Tibial artery (tissue), 4 donors: Measurements from ENCODE around the gene IL15.
"Not testable (repeated sequence)": the region's sequence is repeated elsewhere in the genome, so short reads cannot be mapped to it uniquely, and the experiment has no call there.

ENCODE experiments used
- DNase-seq, 2 donors: peaks; one replicate each; pipeline ENCODE4 v3.0.0-alpha.2; 2019
- H3K27ac ChIP-seq, 2 donors: fragments of 200-600 bp; sonication (generic) in 1 of 2; 1 replicate in 1 of 2; 2 replicates in 1 of 2; pipeline ENCODE4 v1.5.1; 2018 to 2019; ENCODE audit warnings: mild to moderate bottlenecking in 1 of 2
- H3K27me3 ChIP-seq, 2 donors: fragments of 200-600 bp; sonication (generic) in 1 of 2; one replicate each; pipeline versions ENCODE4 v1.5.1 to v1.6.0; 2016 to 2019
- H3K36me3 ChIP-seq, 3 donors: fragments of 200-600 bp; sonication (generic) in 2 of 3; one replicate each; pipeline ENCODE4 v1.5.1; 2016 to 2019; ENCODE audit warnings: mild to moderate bottlenecking in 2 of 3
- H3K4me1 ChIP-seq, 4 donors: fragments of 200-600 bp; sonication (generic) in 2 of 4; 1 replicate in 3 of 4; 2 replicates in 1 of 4; pipeline ENCODE4 v1.5.1; 2016 to 2019
- H3K4me3 ChIP-seq, 2 donors: fragments of 200-600 bp; sonication (generic) in 1 of 2; 1 replicate in 1 of 2; 2 replicates in 1 of 2; pipeline ENCODE4 v1.5.1; 2018 to 2019; ENCODE audit warnings: mild to moderate bottlenecking in 2 of 2
- H3K9me3 ChIP-seq, 3 donors: fragments of 200-600 bp; sonication (generic) in 1 of 3; one replicate each; pipeline ENCODE4 v1.5.1; 2016 to 2019
- CTCF ChIP-seq, 2 experiments: fragments of 200-600 bp in 1 of 2; fragments of 450-650 bp in 1 of 2; IDR thresholded peaks; one replicate each; pipeline ENCODE4 v1.5.1; 2017 to 2019; ENCODE audit warnings: antibody characterized with exemption in 2 of 2, mild to moderate bottlenecking in 1 of 2, moderate library complexity in 1 of 2
- intact Hi-C: fragments of 100-400 bp; cut with DNase I; formaldehyde crosslinking; loops from one replicate; pipeline ENCODE4 v1.15.0; 2023; ENCODE audit warnings: low total_unique reads

Gene IL15

GRCh38 chr4:141636082-141636770, at the start of gene IL15:
Gene IL15, plus strand, starts transcription at chr4:141636583. Its CDS starts 82,882 bp downstream, at chr4:141719465.
- intact Hi-C loops, result no loop called here
- Histone ChIP-seq H3K9me3 (no peaks in the 10 kb centered on the region), H3K27me3 (no peaks in the 10 kb centered on the region), H3K4me1 (peaks cover 0 to 16% (median 3%) of the 10 kb centered on the region in 4 donors), H3K27ac (peak within 1 kb of the TSS; percentile 83 to 89), H3K36me3 (no peaks in the 10 kb centered on the region), H3K4me3 (peak within 1 kb of the TSS; percentile 90 to 93)
- peak; percentile 42 to 81 for DNase-seq
- no peak for TF ChIP-seq CTCF (IDR thresholded peaks at IDR 0.05)

- intact Hi-C loops, result no loop called here
Measured at GRCh38 chr4:141587897-141588296, 48.5 kb upstream of the IL15 start.

GRCh38 chr4:141595531-141595930, 40.9 kb upstream of the IL15 start:
- Histone ChIP-seq H3K36me3 (no peaks in the 10 kb centered on the region), H3K27me3 (no peaks in the 10 kb centered on the region), H3K4me3 (no peak overlapping the region), H3K9me3 (peaks cover 0 to 5% (median 0%) of the 10 kb centered on the region in 3 donors), H3K4me1 (peaks cover 0 to 10% (median 0%) of the 10 kb centered on the region in 4 donors), H3K27ac (no peak overlapping the region)
- no peak for TF ChIP-seq CTCF (IDR thresholded peaks at IDR 0.05)
- DNase-seq, result no peak
- intact Hi-C loops, result no loop called here

More at GRCh38 chr4:141587897-141588296, 48.5 kb upstream of the IL15 start:
- Histone ChIP-seq H3K4me1 (no peaks in the 10 kb centered on the region), H3K9me3 (peaks cover 0 to 23% (median 0%) of the 10 kb centered on the region in 3 donors), H3K36me3 (no peaks in the 10 kb centered on the region), H3K4me3 (no peak overlapping the region), H3K27ac (no peak overlapping the region), H3K27me3 (no peaks in the 10 kb centered on the region)
- TF ChIP-seq CTCF (IDR thresholded peaks at IDR 0.05), result no peak
- no peak for DNase-seq

GRCh38 chr4:141599853-141600252, 36.5 kb upstream of the IL15 start:
- DNase-seq, result no peak
- no peak overlapping the region for H3K4me3 ChIP-seq
- H3K27ac ChIP-seq, result no peak overlapping the region
- peaks cover 0 to 10% (median 0%) of the 10 kb centered on the region in 4 donors for H3K4me1 ChIP-seq
- H3K36me3 ChIP-seq, result no peaks in the 10 kb centered on the region
- intact Hi-C loops, result no loop called here
- H3K9me3 ChIP-seq, result no peaks in the 10 kb centered on the region
- no peak for TF ChIP-seq CTCF (IDR thresholded peaks at IDR 0.05)
- H3K27me3 ChIP-seq, result no peaks in the 10 kb centered on the region

GRCh38 chr4:141604683-141605082, 31.7 kb upstream of the IL15 start:
- H3K27ac ChIP-seq, H3K36me3 ChIP-seq, H3K9me3 ChIP-seq, DNase-seq, intact Hi-C loops, H3K4me3 ChIP-seq, H3K27me3 ChIP-seq, H3K4me1 ChIP-seq: not testable (repeated sequence)

- no peaks in the 10 kb centered on the region for H3K36me3 ChIP-seq
- TF ChIP-seq CTCF (IDR thresholded peaks at IDR 0.05), result no peak
- DNase-seq, result no peak
- no peaks in the 10 kb centered on the region for H3K27me3 ChIP-seq
- H3K9me3 ChIP-seq, result no peaks in the 10 kb centered on the region
- H3K4me3 ChIP-seq, result no peak overlapping the region
- no peak overlapping the region for H3K27ac ChIP-seq
- intact Hi-C loops, result no loop called here
- H3K4me1 ChIP-seq, result no peaks in the 10 kb centered on the region
Measured at GRCh38 chr4:141605425-141605856, 30.9 kb upstream of the IL15 start.
